Tibial artery (tissue), 4 donors: Measurements from ENCODE around the gene GBP3.
A peak's percentile ranks its signal among the peaks of the same experiment; 100 is the strongest.
"Not testable (repeated sequence)": the region's sequence is repeated elsewhere in the genome, so short reads cannot be mapped to it uniquely, and the experiment has no call there.

Experiments
- DNase-seq, 2 donors: peaks; one replicate each; pipeline ENCODE4 v3.0.0-alpha.2; 2019
- H3K27ac ChIP-seq, 2 donors: fragments of 200-600 bp; sonication (generic) in 1 of 2; 1 replicate in 1 of 2; 2 replicates in 1 of 2; pipeline ENCODE4 v1.5.1; 2018 to 2019; ENCODE audit warnings: mild to moderate bottlenecking in 1 of 2
- H3K27me3 ChIP-seq, 2 donors: fragments of 200-600 bp; sonication (generic) in 1 of 2; one replicate each; pipeline versions ENCODE4 v1.5.1 to v1.6.0; 2016 to 2019
- H3K36me3 ChIP-seq, 3 donors: fragments of 200-600 bp; sonication (generic) in 2 of 3; one replicate each; pipeline ENCODE4 v1.5.1; 2016 to 2019; ENCODE audit warnings: mild to moderate bottlenecking in 2 of 3
- H3K4me1 ChIP-seq, 4 donors: fragments of 200-600 bp; sonication (generic) in 2 of 4; 1 replicate in 3 of 4; 2 replicates in 1 of 4; pipeline ENCODE4 v1.5.1; 2016 to 2019
- H3K4me3 ChIP-seq, 2 donors: fragments of 200-600 bp; sonication (generic) in 1 of 2; 1 replicate in 1 of 2; 2 replicates in 1 of 2; pipeline ENCODE4 v1.5.1; 2018 to 2019; ENCODE audit warnings: mild to moderate bottlenecking in 2 of 2
- H3K9me3 ChIP-seq, 3 donors: fragments of 200-600 bp; sonication (generic) in 1 of 3; one replicate each; pipeline ENCODE4 v1.5.1; 2016 to 2019
- intact Hi-C: fragments of 100-400 bp; cut with DNase I; formaldehyde crosslinking; loops from one replicate; pipeline ENCODE4 v1.15.0; 2023; ENCODE audit warnings: low total_unique reads
- TF ChIP-seq, protein P1 (sequence below), 2 experiments: fragments of 200-600 bp in 1 of 2; fragments of 450-650 bp in 1 of 2; IDR thresholded peaks; one replicate each; pipeline ENCODE4 v1.5.1; 2017 to 2019; ENCODE audit warnings: antibody characterized with exemption in 2 of 2, mild to moderate bottlenecking in 1 of 2, moderate library complexity in 1 of 2

The GBP3 gene

DNA sequence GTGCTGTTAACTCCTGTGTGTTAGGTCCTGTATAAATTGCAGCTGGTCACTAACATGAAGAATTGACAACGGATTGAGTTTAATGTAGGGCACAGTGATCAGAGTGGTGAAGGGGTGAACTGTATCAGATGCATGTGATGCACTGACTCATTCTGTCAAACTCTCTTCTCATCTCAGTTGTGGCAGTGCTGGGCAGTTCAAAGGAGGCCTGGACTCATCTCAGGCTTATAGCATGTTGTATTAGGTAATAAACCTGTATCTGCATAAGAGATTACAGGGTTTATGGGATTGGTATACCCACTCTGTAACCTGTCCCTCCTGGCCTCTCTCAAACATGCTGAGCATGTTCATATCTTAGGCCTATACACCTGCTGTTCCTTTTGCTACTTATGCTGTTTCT is 12.4 kb upstream of the GBP3 start:
- Histone ChIP-seq H3K27me3 (no peaks in the 10 kb centered on the region), H3K36me3 (no peaks in the 10 kb centered on the region), H3K27ac (no peak overlapping the region), H3K4me1 (no peaks in the 10 kb centered on the region), H3K4me3 (no peak overlapping the region), H3K9me3 (peaks cover 0 to 7% (median 5%) of the 10 kb centered on the region in 3 donors)
- TF ChIP-seq, protein P1, sequence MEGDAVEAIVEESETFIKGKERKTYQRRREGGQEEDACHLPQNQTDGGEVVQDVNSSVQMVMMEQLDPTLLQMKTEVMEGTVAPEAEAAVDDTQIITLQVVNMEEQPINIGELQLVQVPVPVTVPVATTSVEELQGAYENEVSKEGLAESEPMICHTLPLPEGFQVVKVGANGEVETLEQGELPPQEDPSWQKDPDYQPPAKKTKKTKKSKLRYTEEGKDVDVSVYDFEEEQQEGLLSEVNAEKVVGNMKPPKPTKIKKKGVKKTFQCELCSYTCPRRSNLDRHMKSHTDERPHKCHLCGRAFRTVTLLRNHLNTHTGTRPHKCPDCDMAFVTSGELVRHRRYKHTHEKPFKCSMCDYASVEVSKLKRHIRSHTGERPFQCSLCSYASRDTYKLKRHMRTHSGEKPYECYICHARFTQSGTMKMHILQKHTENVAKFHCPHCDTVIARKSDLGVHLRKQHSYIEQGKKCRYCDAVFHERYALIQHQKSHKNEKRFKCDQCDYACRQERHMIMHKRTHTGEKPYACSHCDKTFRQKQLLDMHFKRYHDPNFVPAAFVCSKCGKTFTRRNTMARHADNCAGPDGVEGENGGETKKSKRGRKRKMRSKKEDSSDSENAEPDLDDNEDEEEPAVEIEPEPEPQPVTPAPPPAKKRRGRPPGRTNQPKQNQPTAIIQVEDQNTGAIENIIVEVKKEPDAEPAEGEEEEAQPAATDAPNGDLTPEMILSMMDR (IDR thresholded peaks at IDR 0.05): no peak
- intact Hi-C loops: no loop called here
- DNase-seq: no peak

DNA sequence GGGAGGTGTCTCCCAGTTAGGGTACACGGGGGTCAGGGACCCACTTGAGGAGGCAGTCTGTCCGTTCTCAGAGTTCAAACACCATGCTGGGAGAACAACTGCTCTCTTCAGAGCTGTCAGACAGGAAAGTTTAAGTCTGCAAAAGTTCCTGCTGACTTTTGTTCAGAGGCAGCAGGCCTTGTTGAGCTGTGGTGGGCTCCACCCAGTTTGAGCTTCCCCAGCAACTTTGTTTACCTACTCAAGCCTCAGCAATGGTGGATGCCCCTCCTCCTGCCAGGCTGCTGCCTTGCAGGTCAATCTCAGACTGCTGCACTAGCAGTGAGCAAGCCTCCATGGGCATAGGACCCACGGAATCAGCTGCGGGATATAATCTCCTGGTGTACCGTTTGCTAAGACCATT is 11.3 kb upstream of the GBP3 start:
- H3K27me3 ChIP-seq, H3K4me1 ChIP-seq, intact Hi-C loops, H3K9me3 ChIP-seq, H3K4me3 ChIP-seq, H3K36me3 ChIP-seq, DNase-seq, H3K27ac ChIP-seq: not testable (repeated sequence)

DNA sequence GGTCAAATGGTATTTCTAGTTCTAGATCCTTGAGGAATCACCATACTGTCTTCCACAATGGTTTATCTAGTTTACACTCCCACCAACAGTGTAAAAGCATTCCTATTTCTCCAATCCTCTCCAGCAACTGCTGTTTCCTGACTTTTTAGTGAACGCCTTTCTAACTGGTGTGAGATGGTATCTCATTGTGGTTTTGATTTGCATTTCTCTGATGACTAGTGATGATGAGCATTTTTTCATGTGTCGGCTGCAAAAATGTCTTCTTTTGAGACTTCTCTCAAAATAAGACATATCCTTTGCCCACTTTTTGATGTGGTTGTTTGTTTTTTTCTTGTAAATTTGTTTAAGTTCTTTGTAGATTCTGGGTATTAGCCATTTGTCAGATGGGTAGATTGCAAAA is 6.4 kb upstream of the GBP3 start:
- H3K27ac ChIP-seq, H3K4me1 ChIP-seq, DNase-seq, H3K36me3 ChIP-seq, H3K27me3 ChIP-seq, intact Hi-C loops, H3K9me3 ChIP-seq, H3K4me3 ChIP-seq: not testable (repeated sequence)

DNA sequence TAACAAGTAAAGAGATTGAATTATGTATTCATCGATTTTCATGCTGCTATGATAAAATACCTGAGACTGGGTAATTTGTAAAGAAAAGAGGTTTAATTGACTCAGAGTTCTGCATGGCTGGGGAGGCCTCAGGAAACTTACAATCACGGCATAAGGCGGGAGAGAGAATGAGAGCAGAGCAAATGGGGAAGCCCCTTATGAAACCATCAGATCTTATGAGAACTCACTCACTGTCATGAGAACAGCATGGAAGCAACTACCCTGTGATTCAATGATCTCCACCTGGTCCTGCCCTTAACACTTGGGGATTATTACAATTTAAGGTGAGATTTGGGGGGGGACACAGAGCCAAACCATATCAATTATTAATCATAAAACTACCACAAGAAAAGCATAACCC is 3.3 kb upstream of the GBP3 start:
- Histone ChIP-seq H3K27ac (no peak overlapping the region), H3K9me3 (no peaks in the 10 kb centered on the region), H3K4me3 (no peak overlapping the region), H3K27me3 (no peaks in the 10 kb centered on the region), H3K4me1 (peaks cover 0 to 10% (median 7%) of the 10 kb centered on the region in 4 donors), H3K36me3 (no peaks in the 10 kb centered on the region)
- no peak for DNase-seq
- TF ChIP-seq, protein P1 (IDR thresholded peaks at IDR 0.05): no peak
- intact Hi-C loops: no loop called here

DNA sequence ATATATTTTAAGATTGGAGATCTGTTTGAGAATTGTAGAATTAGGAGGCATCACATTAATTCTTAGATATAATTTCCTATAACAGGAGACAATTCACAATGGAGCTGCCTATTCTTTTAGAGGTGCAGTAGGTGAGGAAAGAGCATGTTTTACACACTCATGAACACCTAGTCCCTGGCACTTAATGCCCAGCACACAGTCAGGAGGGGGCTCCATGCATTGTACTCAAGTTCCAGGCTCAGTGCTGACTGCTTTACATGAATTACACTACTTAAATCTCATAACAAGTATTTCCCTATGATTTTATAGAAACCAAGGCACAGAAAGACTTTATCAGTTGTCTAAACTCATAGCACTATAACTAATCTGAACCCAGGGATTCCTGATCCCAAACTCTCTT is 360 bp upstream of the GBP3 start:
- peak overlapping the region; percentile 72 to 79 for H3K27ac ChIP-seq
- DNase-seq: no peak
- peaks cover 0 to 19% (median 14%) of the 10 kb centered on the region in 4 donors for H3K4me1 ChIP-seq
- H3K9me3 ChIP-seq: no peaks in the 10 kb centered on the region
- H3K36me3 ChIP-seq: peaks cover 0 to 8% (median 6%) of the 10 kb centered on the region in 3 donors
- TF ChIP-seq, protein P1 (IDR thresholded peaks at IDR 0.05): no peak
- peak overlapping the region; percentile 54 to 60 for H3K4me3 ChIP-seq
- H3K27me3 ChIP-seq: no peaks in the 10 kb centered on the region
- intact Hi-C loops: no loop called here

DNA sequence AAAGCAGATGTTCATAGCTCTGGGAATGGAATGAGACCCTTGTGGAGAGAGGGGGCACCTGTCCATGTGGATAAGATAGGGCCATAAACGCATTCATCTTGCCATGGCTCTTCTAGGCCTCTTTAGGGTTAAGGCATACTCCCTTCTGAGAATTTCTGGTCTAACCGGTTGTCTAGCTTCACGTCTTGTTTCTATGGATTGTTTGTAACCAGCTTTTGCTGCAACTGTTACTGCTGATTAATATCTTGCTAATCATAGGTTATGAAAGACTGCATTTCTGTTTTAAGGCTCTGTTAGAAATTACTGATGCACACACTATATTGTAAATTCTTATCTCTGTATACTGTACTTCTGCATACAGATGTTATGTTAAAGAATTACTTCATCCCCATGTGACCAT is 4.3 kb downstream of the GBP3 start:
- H3K27me3 ChIP-seq, intact Hi-C loops, H3K27ac ChIP-seq, H3K4me3 ChIP-seq, DNase-seq, H3K9me3 ChIP-seq: not testable (repeated sequence)
- H3K36me3 ChIP-seq: peaks cover 28 to 35% (median 30%) of the 10 kb centered on the region in 3 donors
- H3K4me1 ChIP-seq: peaks cover 0 to 19% (median 14%) of the 10 kb centered on the region in 4 donors

DNA sequence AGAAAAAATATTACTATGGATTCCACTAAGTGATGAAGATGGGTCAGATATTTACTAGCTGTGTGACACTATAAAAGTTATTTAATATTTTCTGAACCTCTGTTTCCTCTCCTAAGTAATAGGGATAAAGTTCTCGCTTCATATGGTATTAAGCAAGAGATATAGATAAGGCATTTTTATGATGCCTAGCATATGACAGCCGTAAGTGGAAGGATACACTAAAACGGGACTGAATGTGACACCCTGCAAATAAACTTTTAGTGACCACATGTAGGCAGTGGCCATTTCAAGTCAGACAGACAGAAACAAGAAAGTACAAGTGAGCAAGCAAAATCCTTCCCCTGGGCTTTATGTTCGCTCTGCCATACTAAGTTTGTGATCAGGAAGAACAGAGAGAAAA is 14.2 kb downstream of the GBP3 start:
- intact Hi-C loops: loop anchor here (10.0 kb wide), 2 partner anchors 346 to 446 kb away; no protein-coding TSS in a partner anchor
- H3K4me3 ChIP-seq: no peak overlapping the region
- H3K4me1 ChIP-seq: peaks cover 0 to 10% (median 3%) of the 10 kb centered on the region in 4 donors
- DNase-seq: no peak
- H3K36me3 ChIP-seq: peaks cover 42 to 63% (median 52%) of the 10 kb centered on the region in 3 donors
- TF ChIP-seq, protein P1 (IDR thresholded peaks at IDR 0.05): no peak
- no peak overlapping the region for H3K27ac ChIP-seq
- no peaks in the 10 kb centered on the region for H3K9me3 ChIP-seq
- no peaks in the 10 kb centered on the region for H3K27me3 ChIP-seq
